Measurements from ENCODE around the gene TBC1D24. TPM values are rescaled to one million over a fixed set of nuclear protein-coding genes. Genes with fewer than 3 reads are reported as not detected.

TBC1D24 gene
- total and polyA plus RNA-seq, 9 of the 15 experiments (the other 6 are each of a cell fraction or from before 2014, with no cell fraction given) = 1.7 to 22.6 (median 7.2) TPM

- peak; percentile 55; the same call in 1 of the 2 replicates for TF ChIP-seq ETS1 (conservative IDR thresholded peaks at IDR 0.05; ENCODE audit: control insufficient read depth, low read depth, low read length)
- TF ChIP-seq FOSL1 (tag; conservative IDR thresholded peaks at IDR 0.05) = no peak
- no peak for TF ChIP-seq SNAPC5 (CRISPR knock-in tag; IDR thresholded peaks at IDR 0.05)
- TF ChIP-seq DNMT1 (IDR thresholded peaks at IDR 0.05) = no peak
- TF ChIP-seq ZNF175 (CRISPR knock-in tag; IDR thresholded peaks at IDR 0.05; ENCODE audit: low read depth) = no peak
- TF ChIP-seq ZBTB40 (IDR thresholded peaks at IDR 0.05) = peak; percentile 49; the same call in 1 of the 2 replicates
- TF ChIP-seq ZBTB40 (CRISPR knock-in tag; IDR thresholded peaks at IDR 0.05) = no peak
- TF ChIP-seq SPI1 (IDR thresholded peaks at IDR 0.05; ENCODE audit: borderline replicate concordance, low read depth, low read length) = no peak
- TF ChIP-seq RHOXF2B (CRISPR knock-in tag; conservative IDR thresholded peaks at IDR 0.05) = no peak
- TF ChIP-seq SMAD4 (CRISPR knock-in tag; conservative IDR thresholded peaks at IDR 0.05) = peak; percentile 80
- TF ChIP-seq POLR2H (tag; IDR thresholded peaks at IDR 0.05; ENCODE audit: low read depth) = no peak
- TF ChIP-seq NR1H2 (CRISPR knock-in tag; IDR thresholded peaks at IDR 0.05) = no peak
These were observed 689 bp upstream of the TBC1D24 start (continued) for GRCh38 chr16:2473999-2474876.
